ACC112 (cell line): ENCODE data around the gene AMER3.

ENCODE experiments used
- H2AFZ ChIP-seq: fragments of 200-600 bp; sonication (generic); one replicate; pipeline ENCODE4 v1.6.0; 2017; ENCODE audit warnings: antibody characterized with exemption, low read length; ENCODE audit not compliant: unreplicated experiment
- H3K27ac ChIP-seq: fragments of 200-600 bp; sonication (generic); 2 replicates; pipeline ENCODE4 v1.5.1; 2014; ENCODE audit warnings: low read depth, mild to moderate bottlenecking, antibody characterized with exemption, low read length, moderate library complexity
- H3K27me3 ChIP-seq: fragments of 200-600 bp; sonication (generic); 2 replicates; pipeline ENCODE4 v1.6.1; 2014; ENCODE audit warnings: mild to moderate bottlenecking, antibody characterized with exemption, low read length, moderate library complexity, mixed read lengths; ENCODE audit not compliant: insufficient read depth
- H3K36me3 ChIP-seq: fragments of 200-600 bp; sonication (generic); 2 replicates; pipeline ENCODE4 v1.6.1; 2016; ENCODE audit warnings: mild to moderate bottlenecking, antibody characterized with exemption, low read length, moderate library complexity, mixed read lengths; ENCODE audit not compliant: insufficient read depth
- H3K4me1 ChIP-seq: fragments of 200-600 bp; sonication (generic); one replicate; pipeline ENCODE4 v1.6.1; 2016; ENCODE audit warnings: low read length, mixed read lengths; ENCODE audit not compliant: insufficient read depth, unreplicated experiment, control insufficient read depth
- H3K4me3 ChIP-seq: fragments of 200-600 bp; sonication (generic); 2 replicates; pipeline ENCODE4 v1.5.1; 2014; ENCODE audit warnings: mild to moderate bottlenecking, low read depth, low read length
- H3K79me2 ChIP-seq: fragments of 200-600 bp; sonication (generic); one replicate; pipeline ENCODE4 v1.6.0; 2016; ENCODE audit warnings: low read length; ENCODE audit not compliant: control insufficient read depth, unreplicated experiment, insufficient read depth

AMER3 gene

GRCh38 chr2:130799295-130799694 is 44.0 kb downstream of the AMER3 start:
- no peaks in the 10 kb centered on the region for H3K27me3 ChIP-seq
- H3K4me1 ChIP-seq: no peaks in the 10 kb centered on the region
- H3K79me2 ChIP-seq: no peaks in the 10 kb centered on the region
- H3K4me3 ChIP-seq: no peak overlapping the region
- no peak overlapping the region for H2AFZ ChIP-seq
- H3K36me3 ChIP-seq: no peaks in the 10 kb centered on the region
- no peak overlapping the region for H3K27ac ChIP-seq

DNA sequence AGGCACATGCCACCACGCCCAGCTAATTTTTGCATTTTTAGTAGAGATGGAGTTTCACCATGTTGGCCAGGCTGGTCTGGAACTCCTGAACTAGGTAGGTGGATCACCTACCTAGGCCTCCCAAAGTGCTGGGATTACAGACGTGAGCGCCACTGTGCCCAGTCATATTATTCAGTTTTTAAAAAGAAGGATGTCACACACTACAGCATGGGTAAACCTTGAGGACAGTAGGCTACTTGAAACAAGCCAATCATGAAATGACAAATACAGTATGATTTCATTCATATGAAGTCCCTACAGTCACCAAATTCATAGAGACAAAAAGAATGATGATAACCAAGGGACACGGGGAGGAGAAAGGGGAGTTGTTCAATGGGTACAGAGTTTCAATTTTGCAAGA is 50.3 kb downstream of the AMER3 start:
- Histone ChIP-seq H3K36me3 (no peaks in the 10 kb centered on the region), H2AFZ (no peak overlapping the region), H3K27ac (no peak overlapping the region), H3K27me3 (peaks cover 5% of the 10 kb centered on the region; the same call in 1 of the 2 replicates), H3K4me3 (no peak overlapping the region), H3K4me1 (no peaks in the 10 kb centered on the region), H3K79me2 (no peaks in the 10 kb centered on the region)

- H2AFZ ChIP-seq: no peak overlapping the region
- peaks cover 5% of the 10 kb centered on the region; the same call in 1 of the 2 replicates for H3K27me3 ChIP-seq
- H3K27ac ChIP-seq: no peak overlapping the region
- H3K79me2 ChIP-seq: no peaks in the 10 kb centered on the region
- H3K4me1 ChIP-seq: no peaks in the 10 kb centered on the region
- H3K4me3 ChIP-seq: no peak overlapping the region
- H3K36me3 ChIP-seq: no peaks in the 10 kb centered on the region
Observed at GRCh38 chr2:130806370-130806769, 51.0 kb downstream of the AMER3 start.

DNA sequence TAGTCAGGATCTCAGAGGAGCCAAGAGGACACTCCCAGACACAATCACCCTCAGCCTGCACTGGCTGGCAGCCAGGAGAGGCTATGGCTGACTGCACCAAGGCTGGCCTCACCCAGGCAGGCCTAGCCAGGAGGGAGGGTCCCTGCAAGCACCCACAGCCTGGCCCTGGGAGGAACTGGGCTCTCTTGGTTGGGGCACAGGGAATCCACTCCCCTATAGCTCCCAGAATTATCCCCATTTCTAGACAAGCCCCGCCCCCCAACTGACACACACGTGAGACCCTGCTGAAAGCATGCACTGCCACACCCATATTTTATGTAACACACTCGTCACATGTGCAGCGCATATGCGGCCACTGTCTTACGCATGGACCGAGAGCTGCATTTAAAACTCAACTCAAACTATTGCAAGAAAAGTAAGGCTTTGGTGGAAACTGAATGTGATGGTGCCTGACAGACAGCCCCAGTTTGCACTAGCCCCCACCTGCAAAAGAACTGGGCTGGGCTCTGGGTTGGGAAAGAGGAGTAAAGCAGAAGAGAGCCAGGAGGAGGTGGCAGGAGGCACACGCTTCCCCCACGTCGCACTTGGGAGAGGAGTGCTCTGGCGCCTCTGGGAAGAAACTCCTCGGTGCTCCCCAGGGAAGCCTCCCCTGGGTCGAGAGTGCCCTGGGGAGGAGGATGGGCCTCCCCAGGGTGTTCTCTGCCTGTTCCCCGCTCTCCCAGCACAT is 52.5 kb downstream of the AMER3 start:
- Histone ChIP-seq H3K27ac (no peak overlapping the region), H3K27me3 (peaks cover 5% of the 10 kb centered on the region; the same call in 1 of the 2 replicates), H3K79me2 (no peaks in the 10 kb centered on the region), H3K36me3 (no peaks in the 10 kb centered on the region), H2AFZ (no peak overlapping the region), H3K4me3 (no peak overlapping the region), H3K4me1 (no peaks in the 10 kb centered on the region)

DNA sequence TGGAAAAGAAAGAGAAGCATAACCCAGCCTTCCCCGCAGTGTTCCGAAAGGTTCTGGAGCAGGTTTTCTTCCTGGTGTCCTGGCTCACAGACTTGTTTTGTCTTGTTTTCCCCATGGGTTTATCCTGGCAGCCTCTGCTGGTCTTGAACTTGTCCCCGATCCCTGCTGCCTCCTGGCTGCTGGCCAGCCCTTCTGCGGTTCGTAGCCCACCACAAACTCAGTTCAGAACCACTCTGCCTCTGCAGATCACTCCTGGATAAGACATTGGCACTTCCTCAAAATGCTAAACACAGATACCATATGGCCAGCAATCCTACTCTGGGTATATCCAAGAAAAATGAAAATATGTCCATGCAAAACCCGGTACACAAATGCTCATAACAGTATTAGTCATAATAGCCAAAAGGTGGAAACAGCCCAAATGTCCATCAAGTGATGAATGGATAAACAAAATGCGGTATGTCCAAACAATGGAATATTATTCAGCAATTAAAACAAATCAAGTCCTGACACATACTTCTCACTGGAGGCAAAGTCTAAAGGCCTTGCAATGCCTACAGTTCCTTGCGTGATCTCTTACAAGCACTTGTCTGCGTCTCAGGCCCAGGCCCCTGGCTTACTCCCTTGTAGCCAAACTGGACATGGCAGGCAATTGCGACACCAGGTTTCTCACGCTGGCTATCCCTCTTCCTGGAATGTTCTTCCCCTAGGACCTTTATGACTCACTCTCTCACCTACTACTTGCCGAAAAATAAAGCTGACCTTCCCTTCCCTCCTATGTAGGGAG is 53.3 kb downstream of the AMER3 start:
- Histone ChIP-seq H3K36me3 (no peaks in the 10 kb centered on the region), H2AFZ (no peak overlapping the region)

DNA sequence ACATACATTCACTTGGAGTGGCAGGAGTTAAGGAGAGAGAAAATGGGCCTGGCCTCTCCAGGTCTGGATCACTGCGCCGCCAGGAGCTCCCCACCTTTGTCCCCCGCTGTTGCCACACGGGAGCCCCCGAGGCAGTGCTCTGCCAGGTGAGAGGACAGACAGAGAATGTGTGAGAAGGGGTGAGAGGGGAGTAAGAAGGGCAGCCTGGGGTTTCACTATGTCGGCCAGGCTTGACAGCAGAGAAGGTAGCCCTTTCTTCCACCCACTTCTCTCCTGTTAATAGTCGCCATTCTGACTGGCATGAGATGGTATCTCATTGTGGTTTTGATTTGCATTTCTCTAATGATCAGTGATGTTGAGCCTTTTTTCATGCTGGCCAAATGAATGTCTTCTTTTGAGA is 55.1 kb downstream of the AMER3 start:
- H3K27ac ChIP-seq: no peak overlapping the region

More for the DNA sequence above, 53.3 kb downstream of the AMER3 start:
- H3K27me3 ChIP-seq: peaks cover 5% of the 10 kb centered on the region; the same call in 1 of the 2 replicates
- H3K79me2 ChIP-seq: no peaks in the 10 kb centered on the region
- no peak overlapping the region for H3K27ac ChIP-seq
- H3K4me3 ChIP-seq: no peak overlapping the region
- no peaks in the 10 kb centered on the region for H3K4me1 ChIP-seq

GRCh38 chr2:130813722-130814121 is 58.4 kb downstream of the AMER3 start:
- no peak overlapping the region for H2AFZ ChIP-seq
- peaks cover 5% of the 10 kb centered on the region; the same call in 1 of the 2 replicates for H3K27me3 ChIP-seq
- no peak overlapping the region for H3K4me3 ChIP-seq
- H3K27ac ChIP-seq: no peak overlapping the region
- H3K36me3 ChIP-seq: no peaks in the 10 kb centered on the region
- no peaks in the 10 kb centered on the region for H3K4me1 ChIP-seq
- H3K79me2 ChIP-seq: no peaks in the 10 kb centered on the region

More for the DNA sequence above, 55.1 kb downstream of the AMER3 start:
- Histone ChIP-seq H3K79me2 (no peaks in the 10 kb centered on the region), H3K4me3 (no peak overlapping the region), H2AFZ (no peak overlapping the region), H3K36me3 (no peaks in the 10 kb centered on the region), H3K27me3 (peaks cover 5% of the 10 kb centered on the region; the same call in 1 of the 2 replicates), H3K4me1 (no peaks in the 10 kb centered on the region)

DNA sequence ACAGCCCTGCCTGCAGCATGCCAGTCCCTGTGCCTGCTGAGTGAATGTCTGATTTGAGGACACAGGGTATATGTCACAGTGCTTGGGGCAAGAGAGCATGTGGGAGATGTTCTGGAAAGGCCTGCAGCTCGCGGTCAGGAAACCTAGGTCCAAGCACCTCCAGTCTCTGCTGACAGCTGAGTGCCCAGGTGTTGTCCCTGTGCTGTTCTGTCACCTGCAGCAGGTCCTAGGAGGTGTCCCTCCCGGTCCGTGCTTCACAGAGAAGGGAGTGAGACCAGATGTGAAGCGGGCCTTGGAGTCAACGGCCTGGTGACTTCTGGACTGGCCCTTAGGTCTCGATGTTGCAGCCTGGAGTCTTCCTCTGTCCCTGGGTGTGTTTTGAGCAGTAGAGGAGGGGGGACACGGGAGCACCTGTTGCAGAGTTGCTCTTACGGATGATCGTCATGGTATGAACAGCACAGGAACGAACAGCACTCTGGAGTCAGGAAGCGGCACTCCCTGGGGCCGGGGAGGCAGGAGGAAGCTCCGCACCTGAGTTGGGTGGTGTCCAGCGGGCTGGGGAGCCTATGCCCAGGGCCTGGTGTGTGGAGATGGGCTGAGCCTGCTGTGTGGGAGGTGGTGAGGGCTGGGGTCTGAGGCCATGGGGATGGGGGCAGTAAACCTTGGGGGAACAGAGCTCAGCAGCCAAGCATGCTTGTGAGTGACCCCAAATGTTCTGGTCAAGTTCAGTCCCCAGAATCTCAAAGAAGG is 59.8 kb downstream of the AMER3 start:
- Histone ChIP-seq H3K36me3 (no peaks in the 10 kb centered on the region), H3K79me2 (no peaks in the 10 kb centered on the region), H3K27ac (no peak overlapping the region), H3K27me3 (peaks cover 5% of the 10 kb centered on the region; the same call in 1 of the 2 replicates), H2AFZ (no peak overlapping the region), H3K4me3 (no peak overlapping the region), H3K4me1 (no peaks in the 10 kb centered on the region)
